Stimulated activated CD8-positive, alpha-beta memory T cell treated with anti-CD3 and anti-CD28 coated beads, Interleukin-4, amount 100 ng/mL, for 24 hours (primary cell): ENCODE results near the gene NEK1.

Experiments
- DNase-seq: peaks from one replicate; pipeline ENCODE4 v3.0.0-alpha.2; 2020; ENCODE audit warnings: low read depth

Gene NEK1

GRCh38 chr4:169611991-169612870, at the start of gene NEK1:
Gene NEK1 (minus strand): TSS chr4:169612583. CDS start chr4:169602630, 9,953 bp downstream.
- peak; percentile 86 for DNase-seq

- DNase-seq = no peak
Measured at GRCh38 chr4:169661761-169662160, 49.4 kb upstream of the NEK1 start.

GRCh38 chr4:169660929-169661328, 48.5 kb upstream of the NEK1 start:
- no peak for DNase-seq

GRCh38 chr4:169659716-169660670, 47.6 kb upstream of the NEK1 start:
- DNase-seq = peak; percentile 36

- no peak for DNase-seq
Measured at GRCh38 chr4:169658975-169659715, 46.8 kb upstream of the NEK1 start.

- no peak for DNase-seq
Measured at GRCh38 chr4:169658196-169658595, 45.8 kb upstream of the NEK1 start.

GRCh38 chr4:169657470-169658107, 45.2 kb upstream of the NEK1 start:
- DNase-seq = no peak

- no peak for DNase-seq
Measured at GRCh38 chr4:169655401-169655800, 43.0 kb upstream of the NEK1 start.

GRCh38 chr4:169652535-169652934, 40.2 kb upstream of the NEK1 start:
- DNase-seq = no peak

- no peak for DNase-seq
Measured at GRCh38 chr4:169650227-169650936, 38.0 kb upstream of the NEK1 start.

- DNase-seq = no peak
Measured at GRCh38 chr4:169649545-169650226, 37.3 kb upstream of the NEK1 start.

- no peak for DNase-seq
Measured at GRCh38 chr4:169645627-169646026, 33.2 kb upstream of the NEK1 start.

- DNase-seq = no peak
Measured at GRCh38 chr4:169644802-169645201, 32.4 kb upstream of the NEK1 start.

- no peak for DNase-seq
Measured at GRCh38 chr4:169640261-169640870, 28.0 kb upstream of the NEK1 start.

- DNase-seq = no peak
Measured at GRCh38 chr4:169634975-169635374, 22.6 kb upstream of the NEK1 start.

- DNase-seq = no peak
Measured at GRCh38 chr4:169632896-169633295, 20.5 kb upstream of the NEK1 start.

GRCh38 chr4:169630069-169630468, 17.7 kb upstream of the NEK1 start:
- no peak for DNase-seq

- no peak for DNase-seq
Measured at GRCh38 chr4:169628579-169628978, 16.2 kb upstream of the NEK1 start.

- no peak for DNase-seq
Measured at GRCh38 chr4:169627307-169627706, 14.9 kb upstream of the NEK1 start.
